Left hindlimb (tissue), 1 donor: ENCODE measurements around the gene IGBP1.
"Not testable (repeated sequence)": the region's sequence is repeated elsewhere in the genome, so short reads cannot be mapped to it uniquely, and the experiment has no call there.

Source experiments
- DNase-seq: peaks from one replicate; pipeline ENCODE4 v3.0.0-alpha.2; 2018

The IGBP1 gene

DNA sequence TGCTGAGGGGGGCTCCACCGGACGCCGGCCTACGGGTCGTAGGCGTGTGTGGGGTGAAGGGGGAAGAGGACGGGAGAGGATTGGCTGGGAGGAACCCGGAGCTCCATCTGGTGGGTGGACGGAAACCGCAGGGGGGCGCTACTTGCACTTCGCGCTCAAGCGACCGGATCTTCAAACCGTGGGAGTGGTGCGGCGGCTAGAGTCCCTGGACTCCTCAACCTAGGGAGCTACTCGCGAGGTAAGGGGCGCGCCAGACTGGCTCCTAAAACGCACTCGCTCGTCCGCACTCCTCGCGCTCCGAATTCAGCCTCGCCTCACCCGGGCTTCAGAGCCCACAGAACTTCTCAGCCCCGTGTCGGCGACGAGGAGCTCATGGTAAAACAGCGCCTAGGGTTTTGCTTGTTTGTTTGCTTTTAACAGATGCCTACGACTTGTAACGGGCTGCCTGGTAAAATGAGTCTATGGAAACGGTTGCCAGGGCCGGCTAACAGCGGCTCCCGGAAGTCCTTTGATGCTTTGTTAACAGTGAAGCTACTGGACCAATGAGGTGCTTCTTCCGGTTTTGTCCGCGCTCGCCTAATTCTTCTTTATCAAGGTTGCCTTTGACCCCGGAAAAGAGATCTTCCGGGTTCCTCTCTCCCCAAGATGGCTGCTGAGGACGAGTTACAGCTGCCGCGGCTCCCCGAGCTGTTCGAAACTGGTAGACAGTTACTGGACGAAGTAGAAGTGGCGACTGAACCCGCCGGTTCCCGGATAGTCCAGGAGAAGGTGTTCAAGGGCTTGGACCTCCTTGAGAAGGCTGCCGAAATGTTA is at the start of gene IGBP1:
TSS of gene IGBP1 (plus strand) at position 145 of the 813 bp plus-strand sequence. CDS start at position 646, 501 bp downstream.
- DNase-seq, result peak; percentile 85

DNA sequence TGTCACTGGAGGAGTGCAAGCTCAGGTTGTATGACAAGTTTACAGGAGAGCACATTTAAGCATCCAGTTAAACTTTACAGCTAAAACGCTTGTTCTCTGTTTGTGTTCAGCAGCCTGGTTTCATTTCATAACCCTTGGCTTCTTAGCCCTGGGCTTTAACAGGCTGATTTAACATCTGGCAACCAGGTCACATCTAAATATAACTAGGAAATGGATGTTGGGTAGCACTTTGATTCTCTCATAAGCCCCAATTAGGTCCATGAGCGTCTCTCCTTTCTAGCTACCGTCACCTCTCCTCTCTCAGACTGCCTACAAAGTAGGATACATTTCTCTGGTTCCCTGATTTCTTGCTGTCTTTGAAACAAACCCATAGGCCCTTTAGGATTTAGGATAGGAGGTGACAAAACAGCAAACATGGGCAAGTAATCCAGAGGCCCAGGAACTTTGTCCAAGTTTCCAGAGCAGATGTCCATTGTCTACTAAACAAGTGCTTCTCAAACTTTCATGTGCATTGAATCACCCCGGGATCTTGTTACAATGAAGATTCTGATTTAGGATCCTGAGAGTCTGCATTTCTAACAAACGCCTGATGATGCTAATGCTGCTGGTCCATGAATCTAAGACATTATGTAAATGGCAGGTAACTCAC is 48.5 kb upstream of the IGBP1 start:
- no peak for DNase-seq

DNA sequence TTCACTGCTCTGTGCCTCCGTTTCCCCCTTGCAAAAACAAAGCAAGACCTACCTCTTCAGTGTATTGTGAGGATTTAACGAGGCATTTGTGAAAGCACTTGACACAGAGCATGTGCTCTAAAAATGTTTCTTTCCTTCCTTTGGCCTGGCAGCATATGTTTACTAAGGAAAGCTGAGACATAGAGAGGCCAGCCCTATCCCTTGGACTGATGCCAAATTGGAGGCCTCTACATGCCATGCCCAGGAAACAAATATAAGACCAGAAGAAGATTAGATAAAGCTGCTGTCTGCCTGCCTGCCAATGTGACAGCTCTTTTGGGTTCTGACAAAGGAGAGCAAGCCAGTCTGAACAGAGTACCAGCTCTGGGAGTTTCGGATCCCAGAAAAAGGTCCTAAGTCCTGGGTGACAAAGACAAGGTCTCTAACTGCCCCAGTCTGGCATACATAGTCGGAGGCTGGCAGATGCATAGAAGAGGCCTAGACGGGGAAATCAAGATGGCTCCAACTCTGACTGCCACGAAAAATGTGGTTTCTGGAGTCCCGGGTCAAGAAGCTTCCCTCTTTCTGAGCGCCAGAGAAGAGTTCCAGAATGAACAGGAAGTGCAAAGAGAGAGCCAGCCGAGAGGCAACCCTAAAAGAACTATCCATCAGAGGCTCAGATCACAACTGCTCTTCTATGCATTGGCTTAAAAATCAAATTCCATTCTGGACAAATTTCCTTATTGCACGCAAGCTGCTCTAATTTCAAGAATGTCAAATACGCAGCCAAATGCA is 45.2 kb upstream of the IGBP1 start:
- no peak for DNase-seq

DNA sequence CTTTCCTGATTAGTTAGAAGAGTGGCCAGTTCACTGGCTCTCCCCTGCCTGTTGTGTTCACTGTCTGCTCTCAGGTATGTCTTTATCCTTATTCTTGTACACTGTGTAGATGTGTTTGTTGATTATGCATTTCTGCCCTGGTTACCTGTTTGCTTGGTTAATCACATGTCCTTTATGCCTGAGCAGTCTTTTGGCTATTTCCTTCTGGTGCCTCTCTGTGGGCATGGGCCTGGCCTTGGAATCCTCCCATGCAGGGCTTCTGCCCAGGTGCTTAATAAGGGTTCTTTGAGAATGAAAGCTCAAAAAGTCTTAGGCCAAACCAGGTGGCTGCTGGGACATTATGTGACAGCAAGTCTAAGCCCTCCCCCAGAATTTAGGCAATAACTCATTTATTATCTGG is 44.5 kb upstream of the IGBP1 start:
- no peak for DNase-seq

DNA sequence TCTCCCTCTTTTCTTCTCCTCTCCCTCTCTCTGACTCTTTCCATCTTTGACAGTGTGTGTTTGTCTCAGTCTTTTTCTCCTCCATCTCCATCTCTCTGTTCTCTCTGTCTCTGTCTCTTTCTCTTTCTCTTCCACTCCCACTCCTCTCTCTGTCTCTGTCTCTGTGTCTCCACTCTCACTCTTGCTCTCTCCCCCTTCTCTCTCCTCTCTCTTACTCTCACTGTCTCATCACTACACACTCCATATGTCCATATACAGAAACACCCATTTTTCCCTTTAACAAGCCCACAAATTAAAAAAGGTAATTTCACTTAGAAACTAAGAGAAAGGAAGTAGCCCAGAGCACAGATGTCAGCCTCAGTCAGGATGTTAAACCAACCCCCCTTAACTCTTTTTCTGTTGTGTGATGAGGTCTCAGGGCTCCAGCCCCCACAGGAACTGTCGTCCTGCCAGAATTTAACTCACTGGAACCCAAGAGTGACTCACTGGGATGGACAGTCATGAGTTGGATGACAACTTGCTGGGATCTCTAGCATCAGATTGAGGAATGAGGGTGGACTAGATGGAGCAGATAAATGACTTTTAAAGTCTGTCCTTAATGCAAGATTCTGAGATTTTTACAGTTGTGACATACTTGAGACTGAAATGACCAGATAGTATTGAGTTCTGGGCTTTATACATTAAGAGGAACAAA is 43.5 kb upstream of the IGBP1 start:
- no peak for DNase-seq

DNA sequence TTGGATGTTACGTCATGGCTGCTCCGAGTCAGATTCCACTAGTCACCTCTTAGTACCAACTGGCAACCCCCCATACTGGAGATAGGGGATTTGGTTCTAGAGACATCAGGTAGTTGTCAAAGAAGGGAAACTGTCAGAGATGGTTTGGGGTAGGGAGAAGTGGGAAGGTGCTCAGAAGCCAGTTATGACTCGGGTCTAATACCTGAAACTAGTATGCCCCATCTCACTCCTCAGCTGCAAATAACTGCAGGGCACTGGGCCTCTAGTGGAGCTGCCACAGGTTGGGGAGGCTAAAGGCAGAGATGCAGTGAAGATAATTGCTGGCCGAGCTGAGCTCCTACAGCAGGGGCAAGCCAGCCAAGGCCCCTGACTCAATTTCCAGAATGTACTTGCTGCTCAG is 41.0 kb upstream of the IGBP1 start:
- no peak for DNase-seq

DNA sequence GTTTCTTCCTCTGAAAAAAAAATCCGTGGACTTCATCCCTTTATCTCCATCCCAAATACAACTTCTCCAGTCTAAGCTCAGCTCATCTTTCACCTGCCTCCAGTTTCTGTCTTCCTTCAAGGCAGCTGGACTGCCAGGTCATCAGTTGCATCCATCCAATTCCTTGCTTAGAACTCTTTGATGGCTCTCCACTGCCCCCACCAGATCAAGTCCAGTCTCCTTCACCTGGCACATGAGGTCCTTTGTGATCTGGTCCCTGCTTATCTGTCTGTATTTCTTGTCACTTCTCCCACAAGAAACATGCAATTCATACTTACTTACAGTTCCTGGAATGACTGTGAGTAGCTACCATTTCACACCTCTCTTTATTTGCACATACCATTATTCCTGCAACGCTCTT is 37.2 kb upstream of the IGBP1 start:
- DNase-seq, result no peak

DNA sequence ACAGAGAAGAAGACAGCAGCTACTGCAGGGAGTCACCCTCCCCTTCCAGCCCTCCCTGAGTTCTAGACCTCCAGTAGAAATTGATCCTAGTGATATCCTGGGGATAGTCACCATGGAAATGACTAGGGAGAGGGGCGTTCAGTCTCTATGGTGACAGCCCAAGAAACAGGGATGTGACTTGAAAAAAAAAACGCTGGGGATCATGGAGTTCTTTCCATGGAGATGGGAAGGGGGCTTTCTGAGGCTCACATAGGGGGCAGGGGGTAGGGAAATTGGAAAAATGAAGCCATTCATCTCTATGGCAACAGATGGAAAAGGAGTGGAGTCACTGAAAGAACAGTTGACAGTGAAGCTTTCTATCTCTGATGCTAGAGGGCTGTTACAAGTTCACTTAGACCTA is 28.0 kb upstream of the IGBP1 start:
- no peak for DNase-seq

DNA sequence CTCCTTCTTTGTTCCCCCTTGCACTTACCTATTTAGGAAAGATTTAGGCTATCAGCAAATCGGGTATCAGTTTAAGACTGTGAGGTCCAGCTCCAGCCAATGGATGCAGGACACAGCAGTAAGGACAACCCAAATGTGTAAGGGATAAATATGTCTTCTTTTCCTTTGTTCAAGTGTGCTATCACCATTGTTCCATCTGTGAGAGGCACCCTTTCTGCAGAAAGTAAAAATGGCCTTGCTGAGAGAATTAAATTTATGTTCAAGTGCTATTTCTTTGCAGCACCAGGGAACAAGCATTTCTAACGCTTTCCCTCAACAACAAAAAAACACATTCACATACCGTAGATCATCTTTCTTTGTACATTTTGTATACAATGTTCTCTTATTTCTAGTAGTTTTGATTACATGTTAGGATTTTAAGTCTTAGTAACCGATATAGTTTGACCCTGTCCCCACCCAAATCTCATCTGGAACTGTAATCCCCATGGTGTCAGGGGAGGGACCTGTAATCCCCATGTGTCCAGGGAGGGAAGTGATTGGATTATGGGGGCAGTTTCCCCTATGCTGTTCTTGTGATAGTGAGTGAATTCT is 21.7 kb upstream of the IGBP1 start:
- not testable (repeated sequence) for DNase-seq

DNA sequence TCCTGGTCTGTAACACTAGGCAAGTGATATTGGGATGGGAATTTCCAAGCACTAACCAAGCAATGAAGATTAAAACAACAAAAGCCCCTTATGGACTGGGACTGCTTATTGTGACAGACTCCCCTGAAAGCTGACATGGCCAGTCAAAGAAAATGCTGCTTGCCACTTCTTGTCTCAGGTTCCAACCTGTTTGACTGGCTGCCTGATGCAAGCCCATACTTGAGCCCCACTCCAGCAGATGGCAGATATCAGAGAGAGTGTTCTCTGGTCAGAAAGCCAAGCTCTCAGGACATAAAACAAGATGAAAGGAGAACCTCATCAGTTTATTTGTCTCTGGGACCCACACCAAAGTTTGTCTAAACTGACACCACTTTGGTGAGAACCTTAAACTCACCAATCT is 15.5 kb upstream of the IGBP1 start:
- no peak for DNase-seq

DNA sequence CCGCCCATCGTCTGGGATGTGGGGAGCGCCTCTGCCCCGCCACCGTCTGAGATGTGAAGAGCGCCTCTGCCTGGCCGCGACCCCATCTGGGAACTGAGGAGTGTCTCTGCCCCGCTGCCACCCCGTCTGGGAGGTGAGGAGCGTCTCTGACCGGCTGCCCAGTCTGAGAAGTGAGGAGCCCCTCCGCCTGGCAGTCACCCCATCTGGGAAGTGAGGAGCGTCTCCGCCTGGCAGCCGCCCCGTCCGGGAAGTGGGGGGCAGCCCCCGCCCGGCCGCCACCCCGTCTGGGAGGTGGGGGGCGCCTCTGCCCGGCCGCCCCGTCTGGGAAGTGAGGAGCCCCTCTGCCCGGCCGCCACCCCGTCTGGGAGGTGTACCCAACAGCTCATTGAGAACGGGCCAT is 10.2 kb upstream of the IGBP1 start:
- DNase-seq, result not testable (repeated sequence)

DNA sequence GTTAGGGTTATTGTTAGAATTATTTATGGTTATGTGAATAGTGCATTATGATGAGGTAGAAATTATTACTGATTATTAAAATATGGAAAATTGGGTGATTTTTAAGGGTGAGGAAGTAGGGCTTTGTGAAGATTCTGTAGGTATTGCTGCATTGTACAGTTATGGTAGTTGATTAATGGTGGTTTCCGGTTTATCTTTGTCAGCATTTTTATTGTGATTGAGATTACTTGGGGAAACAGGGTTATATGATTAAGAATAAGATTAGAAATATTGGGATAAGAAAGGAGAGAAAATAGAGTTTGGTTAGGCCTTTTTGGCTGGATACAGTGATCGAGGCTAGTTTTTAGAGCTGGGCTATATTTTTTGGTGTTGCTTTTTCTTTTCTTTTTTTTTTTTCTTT is 8.6 kb upstream of the IGBP1 start:
- DNase-seq, result no peak

DNA sequence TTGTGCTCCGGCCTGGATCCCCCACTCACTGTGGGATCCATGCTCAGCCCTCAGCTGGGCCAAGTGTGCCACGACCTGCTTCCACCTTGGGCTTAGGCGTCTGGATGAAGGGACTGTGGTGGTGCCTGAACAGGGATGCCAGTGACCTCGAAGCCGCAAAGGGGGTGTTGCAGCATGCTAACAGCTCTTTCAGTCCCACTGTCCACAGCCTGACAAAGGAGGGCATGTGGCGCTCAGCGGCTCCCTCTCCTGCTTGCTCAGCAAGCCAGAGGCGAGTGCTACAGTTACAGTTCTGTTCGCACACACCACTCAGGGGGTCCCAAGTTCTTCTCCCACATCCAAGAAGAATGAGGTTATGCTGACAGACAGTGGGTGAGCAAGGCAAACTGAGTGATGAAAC is 5.2 kb upstream of the IGBP1 start:
- no peak for DNase-seq

DNA sequence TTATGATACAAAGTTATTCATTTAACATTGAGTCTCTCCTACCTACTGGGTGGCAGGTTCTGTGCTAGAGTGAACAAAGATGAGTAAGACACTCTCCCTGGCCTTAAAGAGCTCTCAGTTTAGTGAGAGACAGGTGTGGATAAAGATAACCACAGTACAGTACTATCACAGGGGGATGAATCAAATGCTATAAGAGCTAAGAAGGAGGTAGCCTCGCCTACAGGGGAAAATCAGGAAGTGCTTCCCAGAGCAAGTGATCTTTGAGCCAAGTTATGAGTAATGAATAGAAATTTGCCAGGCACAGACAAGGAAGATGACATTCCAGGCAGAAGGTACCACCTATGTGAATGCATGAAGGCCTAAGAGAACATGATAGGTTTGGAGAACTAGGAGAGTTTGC is 3.4 kb upstream of the IGBP1 start:
- DNase-seq, result no peak

DNA sequence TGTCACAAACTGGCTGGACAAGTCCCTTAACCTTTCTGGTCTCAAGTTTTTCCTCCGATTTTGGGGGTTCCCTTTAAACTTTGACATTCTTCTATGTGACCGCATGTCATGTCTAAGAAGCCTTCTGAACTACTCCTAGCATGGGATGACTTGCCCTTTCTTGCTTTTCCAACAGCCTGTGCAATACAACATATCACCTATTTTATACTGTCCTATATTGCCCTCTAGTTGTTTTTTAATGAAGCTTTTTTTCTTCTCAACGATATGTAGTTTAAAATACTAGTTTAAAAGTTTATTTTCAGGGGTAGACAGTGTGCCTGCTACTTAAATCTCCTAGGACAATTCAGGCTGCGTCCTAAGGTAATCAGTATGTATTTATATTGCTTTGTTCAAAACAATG is 1.0 kb upstream of the IGBP1 start:
- DNase-seq, result no peak

DNA sequence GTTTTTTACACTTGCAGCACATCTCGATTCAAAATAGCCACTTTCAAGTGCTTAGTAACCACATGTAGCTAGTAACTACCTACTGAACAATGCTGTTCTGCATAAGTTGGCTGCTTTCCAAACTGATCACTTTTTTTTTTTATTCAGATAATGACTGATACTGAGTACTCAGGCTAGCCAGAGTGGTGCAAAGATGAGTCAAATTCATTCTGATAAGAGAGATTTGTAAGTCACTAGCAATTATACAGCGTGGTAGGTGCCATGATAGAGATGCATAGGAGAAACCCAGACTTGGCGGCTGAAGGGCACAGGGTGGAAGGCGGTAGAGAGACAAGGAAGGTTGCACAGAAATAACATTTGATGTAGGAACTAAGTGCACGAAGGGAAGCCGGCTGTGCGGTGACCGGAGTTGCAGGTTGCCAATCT is 357 bp upstream of the IGBP1 start:
- DNase-seq, result no peak

DNA sequence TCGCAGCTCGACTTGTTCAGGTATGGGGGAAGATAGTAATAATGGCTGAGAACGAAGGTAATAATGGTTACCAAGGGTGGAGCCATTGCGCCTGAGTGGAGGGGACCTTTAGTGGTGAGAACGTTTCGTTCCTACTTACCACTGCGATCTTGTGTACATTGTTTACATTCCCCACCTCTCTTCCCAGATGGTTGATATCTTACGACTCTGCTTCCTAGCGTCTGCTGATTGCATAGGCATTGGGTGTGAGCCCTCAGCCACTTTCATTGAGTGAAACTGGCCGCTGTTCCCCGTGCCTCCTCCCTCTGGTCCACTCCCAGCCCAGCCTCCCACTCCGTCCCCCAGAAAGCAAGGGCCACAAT is 850 bp downstream of the IGBP1 start:
- DNase-seq, result no peak

DNA sequence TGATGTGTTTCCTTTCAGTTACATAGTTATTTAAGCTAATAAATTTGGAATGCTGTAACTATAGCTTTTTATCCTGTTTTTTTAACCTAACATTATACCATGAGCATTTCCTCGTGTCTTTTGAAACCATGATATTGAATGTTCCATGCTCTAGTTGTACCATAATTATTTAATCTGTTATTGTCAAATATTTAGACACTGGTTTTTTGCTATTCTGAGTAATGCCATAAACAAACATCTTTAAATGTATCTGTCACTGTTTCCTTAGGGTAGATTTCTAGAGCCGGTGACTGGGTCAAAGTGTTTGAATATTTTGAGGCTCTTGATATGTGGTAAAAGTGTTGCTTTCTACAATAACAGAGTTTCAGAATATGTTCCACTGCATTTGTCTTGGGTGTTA is 5.4 kb downstream of the IGBP1 start:
- no peak for DNase-seq

DNA sequence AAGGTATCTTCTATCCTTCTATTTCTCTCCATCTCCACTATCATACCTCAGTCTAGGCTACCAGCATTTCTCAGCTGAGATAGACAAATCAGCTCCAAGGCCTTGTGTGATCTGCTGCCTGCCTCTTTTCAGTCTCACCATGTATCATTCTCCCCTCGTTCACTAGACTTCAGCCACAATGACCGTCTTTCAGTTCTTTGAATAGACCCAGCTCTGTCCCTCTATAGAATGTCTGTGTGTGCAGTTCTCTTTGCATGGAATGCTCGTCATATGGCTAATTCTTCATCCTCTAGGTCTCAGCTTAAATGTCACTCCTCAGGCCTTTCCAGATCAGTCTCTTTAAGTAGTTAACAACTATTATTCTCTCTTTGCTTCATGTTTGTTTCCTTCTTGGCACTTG is 6.5 kb downstream of the IGBP1 start:
- no peak for DNase-seq

DNA sequence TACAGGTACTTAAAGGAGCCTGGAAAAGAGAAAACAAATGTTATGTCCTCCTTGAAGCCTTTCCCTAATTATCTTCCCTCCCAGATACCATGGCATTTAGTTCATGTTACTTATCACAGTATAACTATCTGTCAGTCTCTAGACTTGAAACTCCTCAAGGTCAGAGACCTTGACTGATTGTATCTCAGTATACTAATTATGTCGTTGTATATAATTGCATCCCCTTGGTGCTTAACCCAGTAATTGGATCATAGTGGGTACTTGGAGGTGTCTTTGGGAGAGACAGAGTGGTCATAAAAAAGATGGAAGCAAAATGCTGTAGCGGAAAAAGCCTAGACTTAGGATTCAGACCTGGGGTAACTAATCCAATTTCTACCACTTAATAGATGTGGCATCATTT is 8.1 kb downstream of the IGBP1 start:
- no peak for DNase-seq

DNA sequence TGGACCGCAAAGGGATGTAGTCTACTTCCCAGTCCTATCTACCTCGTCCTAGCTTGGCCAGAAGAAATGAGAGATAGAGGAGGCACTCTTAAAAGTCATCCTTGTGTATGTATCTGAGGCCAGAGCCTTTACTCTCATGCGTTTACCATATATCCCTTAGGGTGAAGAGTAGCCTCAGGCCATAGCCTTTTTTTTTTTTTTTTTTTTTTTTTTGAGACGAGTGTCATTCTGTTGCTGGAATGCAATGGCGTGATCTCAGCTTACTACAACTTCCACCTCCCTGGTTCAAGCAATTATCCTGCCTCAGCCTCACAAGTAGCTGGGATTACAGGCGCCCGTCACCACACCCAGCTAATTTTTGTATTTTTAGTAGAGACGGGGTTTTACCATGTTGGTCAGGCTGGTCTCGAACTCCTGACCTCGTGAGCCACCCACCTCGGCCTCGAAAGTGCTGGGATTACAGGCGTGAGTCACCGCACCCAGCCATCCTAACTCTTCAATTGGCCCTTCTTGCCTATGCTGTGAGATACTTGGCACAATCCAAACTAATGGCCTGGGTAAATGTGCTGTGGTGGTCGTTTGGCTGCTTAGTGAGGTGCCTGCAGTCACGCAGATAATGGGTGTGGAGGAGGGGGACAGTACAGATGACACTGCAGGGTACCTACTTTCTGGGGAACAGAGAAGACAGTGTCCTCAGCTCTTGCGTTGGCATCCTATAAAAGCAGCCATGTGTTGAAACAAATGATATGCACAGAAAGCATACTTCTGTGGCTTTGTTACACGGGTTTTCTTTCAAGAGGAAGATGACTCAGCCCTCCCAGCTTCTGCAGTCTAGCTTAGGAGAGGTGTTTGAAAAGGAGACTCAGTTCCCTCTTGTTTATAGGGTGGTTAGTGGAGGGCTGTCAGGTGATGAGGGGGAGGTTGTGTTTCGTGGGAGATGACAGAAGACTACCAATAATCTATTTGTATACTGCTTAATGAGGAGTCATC is 33.6 kb downstream of the IGBP1 start:
- DNase-seq, result no peak
